Measurements from ENCODE around the gene ALOX15B. TPM values are rescaled to one million over a fixed set of nuclear protein-coding genes. Genes with fewer than 3 reads are reported as not detected.

Gene ALOX15B, protein sequence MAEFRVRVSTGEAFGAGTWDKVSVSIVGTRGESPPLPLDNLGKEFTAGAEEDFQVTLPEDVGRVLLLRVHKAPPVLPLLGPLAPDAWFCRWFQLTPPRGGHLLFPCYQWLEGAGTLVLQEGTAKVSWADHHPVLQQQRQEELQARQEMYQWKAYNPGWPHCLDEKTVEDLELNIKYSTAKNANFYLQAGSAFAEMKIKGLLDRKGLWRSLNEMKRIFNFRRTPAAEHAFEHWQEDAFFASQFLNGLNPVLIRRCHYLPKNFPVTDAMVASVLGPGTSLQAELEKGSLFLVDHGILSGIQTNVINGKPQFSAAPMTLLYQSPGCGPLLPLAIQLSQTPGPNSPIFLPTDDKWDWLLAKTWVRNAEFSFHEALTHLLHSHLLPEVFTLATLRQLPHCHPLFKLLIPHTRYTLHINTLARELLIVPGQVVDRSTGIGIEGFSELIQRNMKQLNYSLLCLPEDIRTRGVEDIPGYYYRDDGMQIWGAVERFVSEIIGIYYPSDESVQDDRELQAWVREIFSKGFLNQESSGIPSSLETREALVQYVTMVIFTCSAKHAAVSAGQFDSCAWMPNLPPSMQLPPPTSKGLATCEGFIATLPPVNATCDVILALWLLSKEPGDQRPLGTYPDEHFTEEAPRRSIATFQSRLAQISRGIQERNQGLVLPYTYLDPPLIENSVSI
- polyA plus RNA-seq (2013, experiment 1 of 2) = not detected
- polyA plus RNA-seq (2013, experiment 2 of 2) = not detected

DNA sequence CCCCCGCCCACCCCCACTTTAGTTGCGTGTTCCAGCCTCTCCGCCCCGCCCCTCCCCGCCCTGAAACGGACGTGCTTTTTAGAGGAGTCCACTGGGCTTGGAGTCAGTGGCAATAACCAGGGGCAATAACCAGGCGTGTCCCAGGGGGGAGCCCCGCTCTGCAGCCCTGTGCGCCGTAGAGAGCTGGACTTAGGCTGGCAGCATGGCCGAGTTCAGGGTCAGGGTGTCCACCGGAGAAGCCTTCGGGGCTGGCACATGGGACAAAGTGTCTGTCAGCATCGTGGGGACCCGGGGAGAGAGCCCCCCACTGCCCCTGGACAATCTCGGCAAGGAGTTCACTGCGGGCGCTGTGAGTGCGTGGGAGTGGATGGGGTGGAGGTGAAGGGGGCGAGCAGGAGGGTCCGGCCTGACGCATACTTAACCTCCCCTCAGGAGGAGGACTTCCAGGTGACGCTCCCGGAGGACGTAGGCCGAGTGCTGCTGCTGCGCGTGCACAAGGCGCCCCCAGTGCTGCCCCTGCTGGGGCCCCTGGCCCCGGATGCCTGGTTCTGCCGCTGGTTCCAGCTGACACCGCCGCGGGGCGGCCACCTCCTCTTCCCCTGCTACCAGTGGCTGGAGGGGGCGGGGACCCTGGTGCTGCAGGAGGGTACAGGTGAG is at the start of gene ALOX15B:
Gene ALOX15B (plus strand): TSS at position 106 of the 657 bp plus-strand sequence. CDS start 97 bp downstream, at position 203.
- H3K4me1 ChIP-seq (ENCODE audit: control insufficient read depth, insufficient read depth, low read length, poor library complexity, severe bottlenecking) = peaks cover 5% of the 10 kb centered on the region
- H3K4me3 ChIP-seq (ENCODE audit: extremely low read depth, insufficient read depth, low read length, poor library complexity, severe bottlenecking) = no peak within 1 kb of the TSS
- H3K36me3 ChIP-seq (ENCODE audit: control insufficient read depth, insufficient read depth, low read length) = no peaks in the 10 kb centered on the region
- H3K9me3 ChIP-seq (ENCODE audit: control insufficient read depth, low read length) = peaks cover 8% of the 10 kb centered on the region
- 88 to 95% methylated on average over 19 to 24 of the region's 37 CpGs for WGBS, 2 experiments (ENCODE audit: insufficient coverage in 2 of 2)
- no peak within 1 kb of the TSS for H3K27ac ChIP-seq (ENCODE audit: low read depth, low read length, severe bottlenecking)

DNA sequence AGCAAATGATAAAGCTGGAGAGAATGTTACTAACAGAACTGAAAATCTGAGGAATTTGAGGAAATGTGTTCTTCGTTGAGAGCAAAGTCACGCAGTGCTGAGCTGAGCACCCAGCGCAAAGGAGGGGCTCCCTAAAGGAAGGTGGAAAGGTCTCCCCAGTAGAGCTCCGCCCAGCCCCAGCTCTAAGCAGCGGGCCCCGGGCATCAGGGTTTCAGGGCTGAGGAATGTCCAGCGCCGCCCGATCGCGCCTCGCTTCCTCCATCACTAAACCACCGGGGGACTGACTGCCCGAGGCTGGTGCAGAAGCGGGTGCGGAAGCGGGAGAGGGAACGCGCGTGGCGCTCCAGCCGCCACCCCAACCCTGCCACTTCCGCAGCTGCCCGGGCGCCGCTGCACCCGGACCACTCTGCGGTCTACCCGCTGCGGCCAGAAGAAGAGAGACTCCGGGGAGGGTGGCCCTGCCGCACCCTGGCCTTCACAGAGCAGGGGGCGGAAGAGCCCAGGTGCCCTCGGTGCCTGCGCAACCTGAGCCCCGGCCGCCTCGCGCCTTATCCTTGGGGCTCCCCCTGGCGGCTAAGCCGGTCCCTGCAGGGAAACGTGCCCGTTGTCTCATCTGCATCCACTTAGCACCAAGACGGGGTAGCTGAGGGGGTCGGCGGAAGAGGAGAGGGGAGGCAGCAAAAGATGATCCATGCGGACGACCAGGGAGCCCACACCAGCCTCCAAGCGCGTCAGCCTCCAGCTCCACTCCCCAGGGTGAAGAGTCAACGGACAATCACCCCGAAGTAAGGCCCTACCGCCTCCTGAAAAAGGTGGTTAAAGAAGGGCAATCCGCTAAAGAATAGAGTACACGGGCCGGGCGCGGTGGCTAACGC is 48.8 kb upstream of the ALOX15B start:
- peak overlapping the region; percentile 43 for H3K4me3 ChIP-seq (ENCODE audit: extremely low read depth, insufficient read depth, low read length, poor library complexity, severe bottlenecking)
- no peak overlapping the region for H3K27ac ChIP-seq (ENCODE audit: low read depth, low read length, severe bottlenecking)
- H3K36me3 ChIP-seq (ENCODE audit: control insufficient read depth, insufficient read depth, low read length) = no peaks in the 10 kb centered on the region
- H3K9me3 ChIP-seq (ENCODE audit: control insufficient read depth, low read length) = no peaks in the 10 kb centered on the region
- no peaks in the 10 kb centered on the region for H3K4me1 ChIP-seq (ENCODE audit: control insufficient read depth, insufficient read depth, low read length, poor library complexity, severe bottlenecking)
- WGBS, 2 experiments (ENCODE audit: insufficient coverage in 2 of 2) = 19 to 20% methylated on average over 43 to 47 of the region's 59 CpGs

DNA sequence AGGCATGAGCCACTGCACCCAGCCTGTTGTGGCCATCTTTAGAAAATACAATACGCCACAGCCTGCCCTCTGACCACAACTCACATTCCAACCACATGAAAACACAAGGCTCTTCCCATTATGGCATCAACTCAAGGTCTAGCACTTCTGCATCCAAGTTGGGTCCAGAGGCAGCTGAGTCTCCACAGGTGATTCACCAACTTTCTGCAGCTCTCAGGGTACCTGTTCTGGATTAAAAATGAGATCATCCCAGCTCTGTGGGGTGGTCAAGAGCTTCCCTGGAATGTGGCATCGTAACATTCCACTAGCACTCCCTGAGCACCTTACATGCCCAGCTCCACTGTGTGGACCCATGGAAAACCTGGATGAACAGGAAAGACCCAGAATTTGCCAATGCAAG is 46.3 kb upstream of the ALOX15B start:
- Histone ChIP-seq H3K4me3 (ENCODE audit: extremely low read depth, insufficient read depth, low read length, poor library complexity, severe bottlenecking) (no peak overlapping the region), H3K27ac (ENCODE audit: low read depth, low read length, severe bottlenecking) (no peak overlapping the region), H3K4me1 (ENCODE audit: control insufficient read depth, insufficient read depth, low read length, poor library complexity, severe bottlenecking) (no peaks in the 10 kb centered on the region), H3K36me3 (ENCODE audit: control insufficient read depth, insufficient read depth, low read length) (no peaks in the 10 kb centered on the region), H3K9me3 (ENCODE audit: control insufficient read depth, low read length) (no peaks in the 10 kb centered on the region)
- 100% methylated on average over 1 to 2 of the region's 2 CpGs for WGBS, 2 experiments (ENCODE audit: insufficient coverage in 2 of 2)

DNA sequence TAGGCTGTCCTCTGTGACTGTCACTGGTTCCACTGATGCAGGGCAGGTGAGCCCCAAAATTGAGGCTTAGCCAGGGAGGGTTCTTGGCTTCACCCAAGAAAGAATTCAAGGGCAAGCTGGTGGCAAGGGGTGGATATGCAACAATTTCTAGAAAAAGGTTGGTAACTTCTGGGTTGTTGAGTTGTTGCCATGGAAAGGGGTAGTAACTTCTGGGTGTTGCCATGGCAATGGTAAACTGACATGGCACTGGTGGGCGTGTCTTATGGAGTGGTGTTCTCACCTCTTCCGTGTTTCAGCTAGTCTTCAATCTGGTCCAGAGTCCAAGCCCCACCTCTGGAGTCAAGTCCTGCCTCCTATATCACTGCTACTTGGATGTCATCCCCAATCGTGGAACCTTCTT is 45.9 kb upstream of the ALOX15B start:
- Histone ChIP-seq H3K4me3 (ENCODE audit: extremely low read depth, insufficient read depth, low read length, poor library complexity, severe bottlenecking) (no peak overlapping the region), H3K9me3 (ENCODE audit: control insufficient read depth, low read length) (no peaks in the 10 kb centered on the region), H3K27ac (ENCODE audit: low read depth, low read length, severe bottlenecking) (no peak overlapping the region), H3K4me1 (ENCODE audit: control insufficient read depth, insufficient read depth, low read length, poor library complexity, severe bottlenecking) (no peaks in the 10 kb centered on the region), H3K36me3 (ENCODE audit: control insufficient read depth, insufficient read depth, low read length) (no peaks in the 10 kb centered on the region)
- 57 to 76% methylated on average over 2 to 3 of the region's 3 CpGs for WGBS, 2 experiments (ENCODE audit: insufficient coverage in 2 of 2)

DNA sequence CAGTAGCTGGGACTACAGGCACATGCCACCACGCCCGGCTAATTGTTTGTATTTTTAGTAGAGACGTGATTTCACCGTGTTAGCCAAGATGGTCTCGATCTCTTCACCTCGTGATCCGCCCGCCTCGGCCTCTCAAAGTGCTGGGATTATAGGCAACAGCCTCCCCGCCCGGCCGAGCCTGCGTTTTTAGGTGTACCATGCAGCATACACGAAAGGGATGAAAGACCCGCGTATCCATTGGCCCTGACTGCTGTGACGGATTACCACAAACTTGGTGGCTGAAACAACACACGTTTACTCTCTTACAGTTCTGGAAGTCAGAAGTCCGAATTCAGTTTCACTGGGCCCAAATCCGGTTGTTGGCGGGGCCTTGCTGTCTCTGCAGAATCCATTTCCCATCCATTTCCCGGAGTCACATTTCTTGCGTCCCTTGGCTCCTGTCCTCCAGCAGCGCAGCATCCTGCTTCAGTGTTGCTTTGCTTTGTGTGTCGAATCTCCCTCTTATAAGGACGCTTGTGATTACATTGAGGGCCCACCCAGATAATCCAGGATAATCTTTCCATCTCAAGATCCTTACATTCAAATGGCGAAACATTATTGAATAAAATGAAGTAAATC is 44.8 kb upstream of the ALOX15B start:
- no peaks in the 10 kb centered on the region for H3K4me1 ChIP-seq (ENCODE audit: control insufficient read depth, insufficient read depth, low read length, poor library complexity, severe bottlenecking)
- H3K36me3 ChIP-seq (ENCODE audit: control insufficient read depth, insufficient read depth, low read length) = no peaks in the 10 kb centered on the region
- 90 to 93% methylated on average over 25 to 26 of the region's 27 CpGs for WGBS, 2 experiments (ENCODE audit: insufficient coverage in 2 of 2)
- H3K9me3 ChIP-seq (ENCODE audit: control insufficient read depth, low read length) = no peaks in the 10 kb centered on the region
- H3K27ac ChIP-seq (ENCODE audit: low read depth, low read length, severe bottlenecking) = no peak overlapping the region
- no peak overlapping the region for H3K4me3 ChIP-seq (ENCODE audit: extremely low read depth, insufficient read depth, low read length, poor library complexity, severe bottlenecking)

DNA sequence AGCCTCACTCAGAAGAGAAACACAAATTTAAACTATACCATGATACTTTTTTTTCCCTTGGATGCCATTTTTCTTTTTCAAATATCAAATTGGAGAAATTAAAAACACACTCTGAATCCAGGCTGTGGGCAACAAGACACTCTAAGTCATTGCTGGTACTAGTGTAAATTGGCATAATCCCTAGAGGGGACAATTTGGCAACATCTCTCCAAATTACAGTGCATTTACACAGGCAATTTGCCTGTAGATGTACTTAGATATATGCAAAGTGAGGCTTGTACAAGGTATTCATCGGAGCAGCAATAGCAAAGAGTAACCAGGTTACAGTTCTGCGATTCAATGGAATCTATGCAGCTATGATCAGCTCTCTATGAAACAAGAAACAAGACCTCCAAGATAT is 43.1 kb upstream of the ALOX15B start:
- 100% methylated on average over 2 of the region's 2 CpGs; no CpG with 5 or more reads in 1 of the 2 experiments for WGBS, 2 experiments (ENCODE audit: insufficient coverage in 2 of 2)
- Histone ChIP-seq H3K4me1 (ENCODE audit: control insufficient read depth, insufficient read depth, low read length, poor library complexity, severe bottlenecking) (no peaks in the 10 kb centered on the region), H3K4me3 (ENCODE audit: extremely low read depth, insufficient read depth, low read length, poor library complexity, severe bottlenecking) (no peak overlapping the region), H3K36me3 (ENCODE audit: control insufficient read depth, insufficient read depth, low read length) (no peaks in the 10 kb centered on the region), H3K9me3 (ENCODE audit: control insufficient read depth, low read length) (no peaks in the 10 kb centered on the region), H3K27ac (ENCODE audit: low read depth, low read length, severe bottlenecking) (no peak overlapping the region)

DNA sequence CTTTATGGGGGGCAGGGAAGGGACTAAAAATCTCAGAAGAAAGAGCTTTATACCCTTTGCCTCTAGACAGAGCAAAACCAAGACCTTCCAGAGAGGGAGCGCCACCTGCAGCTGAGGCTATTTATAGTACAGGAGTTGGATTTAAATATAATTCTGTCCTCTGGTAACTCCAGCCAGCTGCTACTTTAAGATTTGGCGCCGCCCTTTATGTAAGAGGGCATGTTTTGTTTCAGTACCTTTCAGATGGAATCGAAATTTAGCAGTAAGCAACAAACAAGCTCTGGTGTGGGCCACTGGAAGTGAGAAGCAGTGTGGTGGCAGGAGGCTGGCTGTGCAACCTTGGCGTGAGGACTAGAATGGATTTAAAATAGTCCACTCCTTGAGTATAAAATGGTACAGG is 41.7 kb upstream of the ALOX15B start:
- Histone ChIP-seq H3K9me3 (ENCODE audit: control insufficient read depth, low read length) (no peaks in the 10 kb centered on the region), H3K4me3 (ENCODE audit: extremely low read depth, insufficient read depth, low read length, poor library complexity, severe bottlenecking) (no peak overlapping the region), H3K36me3 (ENCODE audit: control insufficient read depth, insufficient read depth, low read length) (no peaks in the 10 kb centered on the region), H3K27ac (ENCODE audit: low read depth, low read length, severe bottlenecking) (no peak overlapping the region), H3K4me1 (ENCODE audit: control insufficient read depth, insufficient read depth, low read length, poor library complexity, severe bottlenecking) (no peaks in the 10 kb centered on the region)
- WGBS, 2 experiments (ENCODE audit: insufficient coverage in 2 of 2) = 58 to 61% methylated on average over 4 of the region's 5 CpGs

DNA sequence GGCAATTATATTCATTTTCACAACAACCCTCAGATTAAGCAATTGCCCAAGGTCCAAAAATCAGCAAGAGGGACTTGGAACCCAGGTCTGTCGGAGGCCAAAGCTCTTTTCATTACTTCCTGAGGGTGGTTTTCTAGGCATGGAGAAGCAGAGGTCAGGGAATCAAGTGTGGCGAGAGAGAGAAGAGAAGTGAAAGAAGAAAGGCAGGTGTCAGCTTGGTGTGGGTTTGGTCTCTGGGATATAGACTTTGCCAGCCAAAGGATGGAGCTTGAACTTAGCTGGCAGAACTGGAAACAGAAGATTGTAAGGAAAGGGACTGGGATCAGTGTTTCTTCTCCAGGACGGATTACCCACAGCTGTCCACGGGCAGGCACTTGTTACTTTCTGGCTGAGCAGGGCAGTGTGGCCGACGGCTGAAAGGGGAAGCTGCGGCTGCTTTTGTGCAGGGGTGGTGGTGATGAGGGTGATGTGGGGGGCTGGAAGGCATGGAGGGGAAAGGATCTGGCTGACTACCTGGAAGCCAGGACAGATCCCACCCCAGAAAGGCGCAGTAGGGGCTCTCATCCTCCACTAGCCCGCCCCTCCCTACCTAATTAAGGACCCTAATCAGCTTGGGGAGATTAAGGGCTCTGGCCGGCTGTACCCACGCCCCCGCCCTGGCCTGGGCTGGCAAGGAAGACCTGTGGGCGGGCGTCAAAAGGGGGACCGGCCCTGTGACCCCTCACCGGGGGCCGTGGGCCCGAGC is 36.7 kb upstream of the ALOX15B start, which contains the start of gene GUCY2D:
Gene GUCY2D (plus strand): TSS at position 640 of the 745 bp plus-strand sequence. CDS start 433 bp downstream, outside the sequence.
- 31 to 40% methylated on average over 15 of the region's 18 CpGs for WGBS, 2 experiments (ENCODE audit: insufficient coverage in 2 of 2)
- Histone ChIP-seq H3K36me3 (ENCODE audit: control insufficient read depth, insufficient read depth, low read length) (no peaks in the 10 kb centered on the region), H3K4me1 (ENCODE audit: control insufficient read depth, insufficient read depth, low read length, poor library complexity, severe bottlenecking) (peaks cover 6% of the 10 kb centered on the region), H3K9me3 (ENCODE audit: control insufficient read depth, low read length) (no peaks in the 10 kb centered on the region), H3K27ac (ENCODE audit: low read depth, low read length, severe bottlenecking) (no peak within 1 kb of the TSS), H3K4me3 (ENCODE audit: extremely low read depth, insufficient read depth, low read length, poor library complexity, severe bottlenecking) (peak within 1 kb of the TSS; percentile 19)

DNA sequence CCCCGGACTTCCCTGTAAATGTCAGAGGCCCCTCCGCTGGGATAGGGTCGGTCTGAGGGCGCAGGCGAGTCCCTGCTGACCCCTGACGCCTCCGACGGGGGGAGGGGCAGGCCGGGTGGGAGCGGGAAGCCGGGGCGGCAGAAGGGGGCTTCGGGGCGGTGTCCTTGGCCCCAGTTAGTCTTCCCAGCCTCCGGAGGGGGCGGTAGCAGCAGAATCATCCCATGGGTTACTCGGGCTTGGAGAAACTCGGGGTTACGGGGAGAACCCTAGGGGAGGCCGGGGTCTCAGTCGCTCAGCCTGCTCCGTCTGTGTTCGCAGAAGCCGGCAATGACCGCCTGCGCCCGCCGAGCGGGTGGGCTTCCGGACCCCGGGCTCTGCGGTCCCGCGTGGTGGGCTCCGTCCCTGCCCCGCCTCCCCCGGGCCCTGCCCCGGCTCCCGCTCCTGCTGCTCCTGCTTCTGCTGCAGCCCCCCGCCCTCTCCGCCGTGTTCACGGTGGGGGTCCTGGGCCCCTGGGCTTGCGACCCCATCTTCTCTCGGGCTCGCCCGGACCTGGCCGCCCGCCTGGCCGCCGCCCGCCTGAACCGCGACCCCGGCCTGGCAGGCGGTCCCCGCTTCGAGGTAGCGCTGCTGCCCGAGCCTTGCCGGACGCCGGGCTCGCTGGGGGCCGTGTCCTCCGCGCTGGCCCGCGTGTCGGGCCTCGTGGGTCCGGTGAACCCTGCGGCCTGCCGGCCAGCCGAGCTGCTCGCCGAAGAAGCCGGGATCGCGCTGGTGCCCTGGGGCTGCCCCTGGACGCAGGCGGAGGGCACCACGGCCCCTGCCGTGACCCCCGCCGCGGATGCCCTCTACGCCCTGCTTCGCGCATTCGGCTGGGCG is 35.9 kb upstream of the ALOX15B start:
- H3K36me3 ChIP-seq (ENCODE audit: control insufficient read depth, insufficient read depth, low read length) = no peaks in the 10 kb centered on the region
- no peaks in the 10 kb centered on the region for H3K9me3 ChIP-seq (ENCODE audit: control insufficient read depth, low read length)
- H3K27ac ChIP-seq (ENCODE audit: low read depth, low read length, severe bottlenecking) = no peak overlapping the region
- peak overlapping the region; percentile 19 for H3K4me3 ChIP-seq (ENCODE audit: extremely low read depth, insufficient read depth, low read length, poor library complexity, severe bottlenecking)
- peaks cover 6% of the 10 kb centered on the region for H3K4me1 ChIP-seq (ENCODE audit: control insufficient read depth, insufficient read depth, low read length, poor library complexity, severe bottlenecking)
- 35 to 36% methylated on average over 76 to 86 of the region's 92 CpGs for WGBS, 2 experiments (ENCODE audit: insufficient coverage in 2 of 2)

Measured in mesodermal cell (in vitro differentiated cells).